ENCODE measurements around the gene ITGA5.
"Not testable (repeated sequence)": the region's sequence is repeated elsewhere in the genome, so short reads cannot be mapped to it uniquely, and the experiment has no call there.

ITGA5 gene

DNA sequence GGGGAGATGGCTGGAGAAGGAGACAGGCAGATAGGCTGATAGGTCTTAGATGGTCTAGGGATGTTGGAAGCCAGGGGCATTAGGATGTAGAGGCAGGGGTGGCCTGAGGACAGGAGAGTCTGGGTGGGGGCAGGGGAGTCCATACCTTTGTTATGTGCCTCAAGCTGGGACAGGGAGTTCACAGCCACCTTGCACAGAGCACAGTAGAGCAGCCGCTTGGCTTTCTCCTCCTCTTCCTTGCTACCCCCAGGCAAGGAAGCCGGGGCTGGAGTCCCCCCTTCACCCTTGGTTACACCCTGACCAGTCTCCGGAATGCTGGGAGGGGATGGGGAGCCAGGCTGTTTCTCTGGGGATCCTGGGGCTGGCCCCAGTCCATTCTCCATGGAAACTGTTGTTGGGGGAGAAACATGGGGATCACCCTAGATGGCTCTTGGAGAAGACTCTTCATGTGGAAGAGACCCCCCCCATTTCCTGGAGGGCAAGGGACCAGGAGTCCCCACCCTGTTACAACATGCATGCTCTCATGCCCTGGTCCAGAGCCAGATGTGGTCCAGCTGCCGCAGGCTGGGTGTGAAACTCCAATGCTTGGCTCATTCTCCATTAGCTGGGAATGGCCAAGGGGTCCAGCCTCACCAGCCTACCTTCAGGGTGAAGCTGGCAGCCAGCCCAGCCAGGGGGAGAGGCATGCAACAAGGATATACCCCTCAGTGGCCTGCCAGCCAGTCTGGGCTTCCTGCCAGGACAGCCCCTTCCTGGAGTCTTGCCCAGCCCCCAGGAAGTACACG lies 47.5 kb downstream of the ITGA5 start:
- no peak for DNase-seq (ENCODE audit: low read depth in 2 of 2)

DNA sequence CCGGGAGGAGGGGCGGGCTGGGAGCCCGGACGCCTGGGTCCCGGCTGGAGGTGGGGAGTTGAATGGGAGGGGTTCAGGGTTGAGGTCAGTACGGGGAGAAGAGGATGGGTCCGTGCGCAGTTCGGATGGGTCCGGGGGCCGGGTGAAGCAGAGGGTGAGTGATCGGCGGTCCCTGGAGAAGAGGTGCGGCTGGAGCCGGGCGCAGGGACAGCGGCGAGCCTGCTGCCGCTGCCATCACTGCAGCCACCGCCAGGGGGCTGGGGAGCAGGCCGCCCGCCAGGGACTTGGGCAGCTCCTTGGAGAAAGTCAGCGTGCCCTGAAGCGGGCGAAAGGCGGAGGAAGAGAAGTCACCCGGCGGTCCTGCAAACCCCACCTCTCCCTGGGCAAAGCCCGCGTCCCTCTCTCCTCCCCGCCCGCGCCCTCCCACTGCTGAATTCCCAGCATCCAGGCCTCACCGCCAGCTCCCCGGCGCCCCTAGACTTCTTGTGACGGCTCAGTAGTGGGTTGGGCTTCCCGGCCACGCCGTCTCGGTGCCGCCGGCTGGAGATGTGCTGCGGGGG lies 48.8 kb downstream of the ITGA5 start:
- peak in 1 of 2 experiments; percentile 44 for DNase-seq (ENCODE audit: low read depth in 2 of 2)

DNA sequence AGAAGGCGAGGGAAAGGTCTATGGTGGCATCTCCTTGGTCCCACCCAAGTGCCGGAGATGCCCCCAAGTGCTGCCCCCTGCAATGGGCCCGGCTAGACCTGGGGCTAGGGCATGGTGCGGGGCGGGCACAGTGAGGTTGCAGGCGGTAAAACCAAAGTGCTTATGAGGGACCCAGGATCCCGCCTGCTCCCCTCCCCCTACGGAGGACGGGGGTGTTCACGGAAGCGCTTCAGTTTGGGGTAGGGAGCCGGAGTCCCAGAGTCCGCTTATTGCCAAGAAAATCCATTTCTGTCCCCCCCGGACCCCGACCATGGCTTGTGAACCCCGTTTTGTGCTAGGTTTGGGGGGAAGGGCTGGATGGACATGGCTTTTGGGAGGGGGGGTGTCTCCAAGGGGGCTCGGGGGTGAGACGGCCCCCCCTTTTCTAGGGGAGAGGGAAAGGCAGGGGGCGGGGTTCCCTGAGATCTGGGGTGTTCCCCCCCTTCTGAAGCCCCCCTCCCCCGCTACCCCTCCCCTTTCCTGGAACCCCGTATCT lies 49.4 kb downstream of the ITGA5 start:
- no peak for DNase-seq (ENCODE audit: low read depth in 2 of 2)

DNA sequence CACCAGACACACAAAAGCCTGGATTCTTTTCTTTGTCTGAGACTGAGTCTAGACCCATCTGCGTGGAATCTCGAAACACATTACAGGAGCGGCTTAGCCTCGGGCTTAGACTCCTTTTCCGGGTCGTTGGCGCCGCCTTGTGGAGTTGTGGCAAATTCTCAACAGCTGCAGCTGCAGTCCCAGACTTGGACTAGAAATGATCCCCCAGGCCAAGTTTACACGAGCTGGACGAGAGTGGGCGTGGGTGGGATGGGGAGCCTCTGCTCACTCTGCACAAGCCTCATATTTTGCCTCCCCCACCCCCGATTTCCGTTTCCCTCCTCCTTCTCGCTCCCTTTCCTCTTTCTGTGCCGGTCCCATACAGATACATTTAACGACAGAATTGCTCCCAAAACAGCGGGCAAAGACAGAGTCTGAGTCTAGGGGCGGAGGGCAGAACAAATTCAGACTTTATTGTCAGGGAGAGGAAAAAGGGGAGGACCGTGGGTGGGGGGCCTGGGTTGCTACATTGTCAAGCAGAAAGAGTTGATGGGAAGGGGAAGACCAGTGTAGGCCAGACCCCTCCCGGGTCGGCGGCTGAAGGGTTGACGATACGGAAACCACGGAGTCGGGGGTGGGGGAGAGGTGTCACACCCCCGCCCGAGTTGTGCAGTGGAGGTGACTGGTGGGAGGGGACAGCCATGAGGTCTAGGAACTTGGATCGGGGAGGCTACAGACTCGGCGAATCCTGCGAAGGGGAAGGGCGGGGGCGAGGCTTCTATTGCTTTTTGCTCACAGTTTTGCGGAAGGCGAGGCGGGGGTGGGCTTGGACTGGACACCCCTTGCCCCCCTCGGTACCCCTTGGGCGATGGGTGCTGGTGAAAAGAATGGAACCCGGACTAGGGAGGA lies 50.1 kb downstream of the ITGA5 start:
- DNase-seq (ENCODE audit: low read depth in 2 of 2), result peak; percentile 68 to 73

DNA sequence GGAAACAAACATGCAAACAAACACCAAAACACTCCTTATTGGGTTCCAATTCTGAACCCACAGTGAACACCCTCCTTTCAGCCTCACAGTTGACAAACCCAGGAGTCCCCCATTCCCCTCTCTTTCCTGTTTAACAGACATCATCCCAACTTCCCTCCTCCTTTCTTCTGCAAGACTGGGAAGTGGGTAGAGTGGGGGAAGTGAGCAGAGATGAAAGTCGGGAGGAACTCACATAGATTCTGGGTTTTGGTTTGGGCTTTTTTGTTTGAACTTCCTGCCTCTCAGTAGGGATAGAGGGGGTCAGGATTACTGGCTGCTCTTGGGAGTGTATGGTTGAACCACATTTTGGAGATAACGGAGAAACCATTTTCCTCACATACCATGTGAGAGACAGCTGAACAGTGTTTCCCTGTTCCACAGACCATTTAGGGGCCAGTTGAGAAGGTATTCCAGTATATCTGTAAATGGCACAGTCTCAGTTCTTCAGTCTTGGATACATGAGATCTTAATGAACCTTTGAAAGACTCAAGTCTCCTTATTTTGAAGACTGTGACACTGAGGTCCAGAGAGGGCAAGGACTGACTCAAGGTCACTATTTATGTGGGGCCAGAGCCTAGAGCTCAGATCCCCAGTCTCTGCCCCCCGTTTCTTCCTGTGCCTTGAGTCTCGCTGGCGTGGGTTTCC lies 50.9 kb downstream of the ITGA5 start:
- DNase-seq (ENCODE audit: low read depth in 2 of 2), result no peak

DNA sequence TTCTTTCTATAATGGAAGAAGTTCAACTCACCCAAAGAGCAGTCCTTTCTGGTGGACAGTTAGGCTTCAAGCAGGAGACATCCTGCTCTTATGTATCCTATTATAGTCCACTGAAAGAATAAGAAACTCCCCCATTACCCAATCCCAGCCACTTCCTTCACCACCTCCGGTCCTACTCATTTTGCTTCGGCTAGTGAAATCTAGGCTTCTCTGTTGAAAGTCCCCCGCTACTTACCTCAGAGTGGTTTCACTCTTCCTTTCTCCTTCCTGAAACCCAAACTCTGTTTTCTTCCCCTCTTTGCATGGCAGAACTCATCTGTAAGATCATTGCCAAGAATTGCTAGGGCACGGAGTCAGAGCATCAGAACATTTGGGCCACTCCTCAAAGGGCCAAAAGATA lies 54.7 kb downstream of the ITGA5 start, which contains the start of gene GPR84:
Gene GPR84, minus strand, starts transcription at position 74 of the 400 bp plus-strand sequence. CDS start 635 bp downstream, outside the sequence.
- no peak for DNase-seq (ENCODE audit: low read depth in 2 of 2)

DNA sequence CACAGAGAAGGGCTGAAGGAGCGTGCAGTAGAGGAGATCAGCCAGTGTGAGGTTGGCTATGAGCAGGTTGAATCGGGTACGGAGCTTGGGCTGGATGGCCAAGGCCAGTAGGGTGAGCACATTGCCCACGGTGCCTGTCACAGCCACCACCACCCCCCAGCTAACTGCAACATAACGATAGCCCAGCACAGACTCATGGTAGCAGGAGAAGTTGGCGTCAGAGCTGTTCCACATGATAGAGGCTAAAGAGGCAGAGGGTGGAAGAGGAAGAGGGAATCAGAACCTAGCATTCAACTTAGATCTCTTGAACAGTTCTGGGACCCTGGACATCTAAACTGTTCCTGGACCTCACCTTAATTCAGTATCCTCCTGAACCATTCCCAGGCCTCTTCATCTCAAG lies 55.4 kb downstream of the ITGA5 start:
- DNase-seq (ENCODE audit: low read depth in 2 of 2), result no peak

DNA sequence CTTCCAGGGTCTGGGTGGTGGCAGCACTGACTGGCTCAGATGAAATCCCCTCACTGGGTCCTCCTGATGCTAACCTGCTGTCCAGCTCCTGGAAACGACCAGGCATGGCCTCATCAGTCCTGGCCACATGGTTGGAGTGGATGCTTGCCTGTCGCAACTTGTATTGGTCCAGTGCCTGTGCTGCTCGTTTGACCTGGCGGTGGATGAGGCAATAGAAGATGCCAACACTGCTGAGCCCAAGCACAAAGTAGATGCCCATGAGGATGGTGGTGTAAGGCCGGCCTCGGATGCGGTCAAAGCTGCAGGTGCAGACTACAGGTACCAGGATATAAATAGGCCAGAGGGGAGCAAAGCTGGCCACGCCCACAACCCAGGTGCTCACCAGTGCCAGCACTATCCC lies 56.0 kb downstream of the ITGA5 start:
- no peak for DNase-seq (ENCODE audit: low read depth in 2 of 2)

DNA sequence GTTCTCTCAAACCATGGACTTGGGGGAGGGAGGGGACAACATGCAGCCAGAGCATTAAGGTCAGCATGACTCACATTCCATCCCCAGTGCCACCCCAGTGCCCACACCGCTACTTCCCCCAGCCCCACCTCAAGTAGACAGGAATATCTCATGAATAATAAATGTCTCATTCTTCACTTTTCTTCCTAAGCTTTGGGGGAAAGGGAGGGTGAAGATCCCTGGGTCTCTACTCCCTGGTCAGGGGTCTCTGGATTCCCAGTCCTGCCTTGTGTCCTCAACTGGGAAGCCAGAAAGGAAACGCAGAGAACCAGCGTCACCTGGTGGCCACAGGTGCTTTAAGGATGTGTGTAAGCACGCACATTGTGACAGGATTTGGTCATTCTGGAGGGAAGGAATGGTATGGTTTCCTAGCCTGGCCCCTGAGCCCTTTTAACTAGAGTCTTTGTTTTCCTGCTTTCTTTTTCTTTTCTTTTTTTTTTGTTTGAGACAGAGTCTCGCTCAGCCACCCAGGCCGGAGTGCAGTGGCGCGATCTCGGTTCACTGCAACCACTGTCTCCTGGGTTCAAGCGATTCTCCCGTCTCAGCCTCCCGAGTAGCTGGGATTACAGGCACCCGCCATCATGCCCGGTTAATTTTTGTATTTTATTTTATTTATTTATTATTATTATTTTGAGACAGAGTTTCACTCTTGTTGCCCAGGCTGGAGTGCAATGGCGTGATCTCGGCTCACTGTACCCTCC lies 58.2 kb downstream of the ITGA5 start:
- peak; percentile 69 to 70 for DNase-seq (ENCODE audit: low read depth in 2 of 2)

DNA sequence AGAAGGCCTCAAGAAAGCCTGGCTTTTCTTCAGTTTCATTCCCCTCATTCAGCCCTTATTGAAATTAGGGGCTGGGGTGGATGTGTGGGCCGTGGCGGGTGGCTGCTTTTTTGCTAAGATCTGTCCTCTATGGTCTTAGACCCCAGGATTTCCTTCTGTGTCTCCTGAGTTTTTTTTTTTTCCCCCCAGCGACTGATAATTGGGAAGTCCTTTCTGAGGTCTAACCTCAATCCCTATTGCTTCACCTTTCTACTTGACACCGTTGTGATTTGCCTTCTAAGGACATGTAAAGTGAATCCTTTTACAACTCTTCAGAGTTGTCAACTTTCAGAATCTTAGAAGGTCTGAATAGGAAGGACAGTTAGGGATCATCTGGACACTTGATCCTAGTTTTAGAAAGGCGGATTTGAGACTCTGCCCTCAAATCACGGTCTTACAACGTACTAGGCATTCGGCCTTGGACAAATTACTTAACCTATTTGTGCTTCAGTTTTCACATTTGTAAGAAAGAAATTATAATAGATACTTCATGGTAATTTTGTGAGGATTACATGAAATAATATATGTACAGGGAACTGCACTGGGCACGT lies 59.2 kb downstream of the ITGA5 start:
- DNase-seq (ENCODE audit: low read depth in 2 of 2), result no peak

DNA sequence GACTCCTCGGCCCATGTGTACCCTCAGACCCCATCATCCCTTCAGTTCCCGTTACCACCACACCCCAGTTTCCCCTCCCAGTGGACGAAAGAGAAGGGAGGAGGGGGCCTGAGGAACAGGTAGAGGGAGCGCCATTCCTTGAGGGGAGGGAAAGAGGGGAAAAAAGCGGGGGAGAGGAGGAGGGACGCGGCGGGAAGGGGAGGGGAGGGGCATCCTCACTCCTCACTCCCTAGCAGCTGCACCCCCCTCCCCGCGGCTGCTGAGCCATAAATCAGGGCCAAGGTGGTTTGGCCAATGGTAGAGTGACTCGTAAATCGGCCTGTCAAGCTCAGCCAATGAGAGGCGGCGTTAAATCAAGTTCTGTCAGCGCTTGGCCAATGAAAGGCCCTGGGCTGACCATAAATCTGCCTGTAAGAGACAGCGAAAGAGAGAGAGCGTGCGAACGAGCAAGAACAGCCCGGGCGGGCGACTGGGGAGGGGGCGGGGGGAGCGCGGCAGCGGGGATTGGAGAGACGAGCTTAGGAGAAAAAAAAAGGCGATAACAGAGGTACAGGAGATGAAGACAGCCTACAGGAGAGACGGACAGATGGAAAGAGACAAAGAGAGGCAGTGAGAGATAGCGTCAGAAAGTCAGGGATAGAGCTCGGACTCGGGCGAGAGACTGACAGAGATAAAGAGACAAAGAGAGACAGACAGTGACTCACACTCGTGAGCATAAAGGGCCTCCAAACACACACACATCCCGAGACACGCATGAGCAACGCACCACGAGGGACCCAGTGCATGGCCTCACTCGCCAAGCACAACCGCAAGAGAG lies 59.9 kb downstream of the ITGA5 start:
- peak; percentile 99 to 100 for DNase-seq (ENCODE audit: low read depth in 2 of 2)

DNA sequence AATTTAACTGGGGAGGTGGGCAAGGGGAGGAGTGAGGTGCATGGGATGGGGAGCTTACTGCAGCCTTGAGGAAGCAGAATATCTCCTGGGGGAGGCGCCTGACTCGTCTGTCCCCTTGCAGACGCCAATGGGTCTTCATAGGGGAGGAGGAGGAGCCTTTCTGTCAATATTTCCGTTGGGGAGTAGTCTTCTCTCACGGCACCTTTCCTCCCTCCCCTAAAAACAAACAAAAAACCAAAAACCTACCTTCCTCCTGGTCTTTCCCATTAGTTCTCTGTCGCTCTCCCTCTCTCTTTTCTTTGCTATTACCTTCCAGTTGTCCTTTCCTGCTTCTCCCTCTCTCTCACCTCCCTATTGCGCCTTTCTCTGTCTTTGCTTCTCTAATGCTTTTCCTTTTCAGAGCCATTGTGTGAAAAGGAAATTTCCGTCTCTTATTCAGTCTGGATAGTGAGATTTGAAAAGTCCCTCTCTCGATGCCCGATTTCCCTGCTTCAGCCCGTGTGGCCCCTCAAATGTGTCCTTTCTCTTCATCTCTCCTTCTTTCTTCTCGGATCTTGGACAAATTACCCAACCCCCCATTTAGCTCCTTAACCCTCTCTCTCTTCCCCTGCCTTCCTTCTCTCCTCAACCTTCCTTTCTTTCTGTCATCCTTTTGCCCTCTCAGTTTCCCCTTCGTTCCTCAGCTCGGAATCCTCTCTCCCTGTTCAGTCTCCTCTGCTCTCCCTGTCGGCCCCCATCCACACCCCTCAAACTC lies 60.7 kb downstream of the ITGA5 start:
- DNase-seq (ENCODE audit: low read depth in 2 of 2), result no peak

DNA sequence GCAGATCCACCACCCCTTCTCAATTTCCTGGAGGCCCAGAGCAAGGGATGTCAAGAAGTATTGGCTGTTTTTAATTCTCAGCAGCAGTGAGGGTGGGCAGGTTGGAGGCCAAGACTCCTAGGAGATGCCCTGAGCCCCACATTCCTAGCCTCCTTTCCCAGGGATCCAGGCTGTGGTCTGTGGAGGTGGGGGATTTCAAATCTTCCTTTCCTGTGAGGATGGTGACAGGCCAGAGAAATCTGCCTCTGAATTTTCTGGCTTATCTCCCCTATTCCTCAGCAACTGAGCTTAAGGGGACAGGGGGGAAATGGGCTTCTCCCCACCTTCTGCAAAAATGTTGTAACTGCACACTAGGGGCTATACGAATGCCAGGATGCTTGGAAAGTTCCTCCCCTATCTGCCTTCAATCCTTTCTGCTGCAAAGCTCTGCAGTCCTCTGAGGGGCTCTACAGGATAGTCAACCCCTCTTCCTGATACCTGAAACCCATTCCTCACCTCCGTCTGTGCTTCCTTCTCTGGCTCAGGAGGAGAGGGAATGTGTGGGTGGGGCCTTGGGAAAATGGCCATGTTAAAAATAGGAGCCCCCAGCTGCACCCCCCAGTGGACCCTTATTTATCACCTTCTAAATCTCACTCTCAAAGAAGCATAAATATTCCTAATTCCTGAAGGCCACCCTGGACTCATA lies 61.4 kb downstream of the ITGA5 start:
- DNase-seq (ENCODE audit: low read depth in 2 of 2), result no peak

DNA sequence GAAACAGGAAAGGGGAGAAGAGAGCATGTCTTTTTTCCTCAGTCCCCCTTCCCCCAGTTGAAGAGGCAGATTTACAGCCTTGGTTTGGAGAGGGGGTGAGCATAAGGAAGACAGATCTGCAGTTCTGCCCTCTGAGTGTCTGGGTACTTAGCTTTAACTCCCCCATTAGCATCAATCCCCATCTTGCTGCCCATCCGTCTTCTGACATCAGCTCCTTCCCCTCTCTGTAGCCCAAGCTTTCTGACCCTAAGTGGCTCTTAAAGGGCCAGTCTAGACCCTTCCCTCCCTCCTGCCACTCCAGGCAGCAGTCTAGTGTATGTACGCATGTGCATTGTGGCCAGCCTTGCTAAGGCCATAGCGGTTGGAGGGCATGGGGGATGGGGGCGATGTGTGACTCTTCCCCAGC lies 62.1 kb downstream of the ITGA5 start:
- no peak for DNase-seq (ENCODE audit: low read depth in 2 of 2)

DNA sequence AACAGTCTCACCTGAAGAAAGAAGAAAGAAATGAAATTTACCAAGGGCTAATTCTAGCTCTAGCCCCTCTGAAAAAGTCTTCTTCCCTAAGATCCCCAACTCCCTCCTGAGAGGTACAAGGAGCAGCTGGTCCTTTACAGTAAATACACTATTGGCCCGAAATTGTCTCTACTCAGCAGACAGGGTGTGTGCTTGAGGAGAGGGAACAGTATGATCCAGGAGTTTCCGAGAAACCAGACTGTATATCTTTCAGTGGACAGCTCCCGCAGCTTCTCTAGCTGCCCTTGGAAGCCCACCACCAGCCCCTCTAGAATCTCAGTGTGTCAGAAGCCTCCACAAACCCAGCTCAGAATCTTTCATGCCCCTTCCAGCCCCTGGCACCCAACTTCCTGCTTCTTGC lies 62.8 kb downstream of the ITGA5 start:
- no peak for DNase-seq (ENCODE audit: low read depth in 2 of 2)

DNA sequence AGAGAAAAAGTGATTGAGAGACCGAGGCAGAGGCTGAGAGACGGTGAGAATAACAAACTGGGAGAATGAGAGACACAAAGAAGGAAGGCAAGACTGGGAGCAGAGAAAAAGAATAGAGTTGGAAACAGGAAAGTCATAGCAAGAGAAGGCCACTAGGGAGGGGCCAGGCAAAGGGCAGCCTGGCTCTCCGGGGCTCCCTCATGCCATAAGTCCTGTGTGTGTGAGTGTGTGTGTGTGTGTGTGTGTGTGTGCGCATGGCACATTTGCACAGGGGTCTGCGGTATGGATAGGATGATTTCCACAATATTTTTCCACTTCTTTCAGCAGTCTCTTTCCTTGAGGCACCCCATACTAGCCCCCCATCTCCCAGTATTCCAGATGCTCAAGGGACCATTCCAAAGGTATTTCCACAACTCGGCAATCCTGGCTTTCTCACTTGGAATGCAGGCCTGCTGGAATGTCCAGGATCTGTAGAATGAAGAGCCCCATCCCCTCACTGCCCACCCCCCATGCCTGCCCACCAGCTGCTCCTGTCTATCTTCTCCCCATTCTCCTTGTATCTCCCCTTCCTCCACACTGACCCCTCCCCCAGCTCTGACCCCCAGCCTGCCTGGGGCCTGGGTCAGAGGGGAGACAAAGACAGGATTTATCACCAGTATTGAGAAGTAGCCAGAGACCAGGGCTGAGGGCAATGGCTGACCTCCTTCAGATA lies 63.8 kb downstream of the ITGA5 start:
- no peak for DNase-seq (ENCODE audit: low read depth in 2 of 2)

DNA sequence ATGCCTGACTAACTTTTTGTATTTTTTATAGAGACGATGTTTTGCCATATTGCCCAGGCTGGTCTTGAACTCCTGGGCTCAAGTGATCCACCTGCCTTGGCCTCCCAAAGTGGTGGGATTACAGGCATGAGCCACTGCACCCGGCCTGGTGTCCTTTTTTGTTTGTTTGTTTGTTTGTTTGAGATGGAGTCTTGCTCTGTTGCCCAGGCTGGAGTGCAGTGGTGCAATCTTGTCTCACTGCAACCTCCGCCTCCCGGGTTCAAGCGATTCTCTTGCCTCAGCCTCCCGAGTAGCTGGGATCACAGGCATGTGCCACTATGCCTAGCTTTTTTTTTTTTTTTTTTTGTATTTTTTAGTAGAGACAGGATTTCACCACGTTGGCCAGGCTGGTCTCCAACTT lies 64.8 kb downstream of the ITGA5 start:
- DNase-seq (ENCODE audit: low read depth in 2 of 2), result not testable (repeated sequence)

Data from fibroblast of skin of left quadriceps (primary cell).